ENCODE measurements around the gene ALKBH4. TPM values are rescaled to one million over a fixed set of nuclear protein-coding genes. Genes with fewer than 3 reads are reported as not detected.

The ALKBH4 gene
- total and polyA plus RNA-seq, 3 donors from 2014 or later = 9.3 to 27.7 (median 26.7) TPM

DNA sequence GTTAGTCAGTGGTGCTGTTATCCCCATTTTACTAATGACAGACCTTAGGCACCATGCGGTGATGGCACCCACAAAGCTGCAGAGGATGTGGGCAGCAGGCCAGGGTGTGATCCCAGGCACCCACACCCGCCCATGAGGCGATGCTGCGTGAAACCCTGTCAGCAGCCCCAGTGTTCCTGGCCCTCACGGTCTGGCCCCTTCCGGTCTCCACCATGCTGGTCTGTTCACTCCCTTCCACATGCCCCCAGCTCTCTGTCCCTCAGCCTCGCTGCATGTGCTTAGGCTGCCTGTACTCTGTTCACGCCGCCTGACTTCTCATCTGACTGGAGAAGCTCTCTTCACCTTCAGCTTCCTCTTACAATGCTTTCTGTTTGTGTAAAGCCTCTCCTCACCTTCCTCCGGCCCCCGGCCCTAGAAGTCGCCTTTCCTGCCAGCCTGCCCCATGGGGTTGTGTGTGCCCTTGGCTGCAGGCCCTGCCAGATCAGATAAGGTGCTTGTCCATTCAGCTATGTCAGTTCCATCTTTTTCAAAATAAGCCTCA is 48.9 kb downstream of the ALKBH4 start:
- H3K4me1 ChIP-seq = no peaks in the 10 kb centered on the region
- no peak overlapping the region for H3K4me3 ChIP-seq
- 84 to 85% methylated on average over 12 of the region's 12 CpGs for WGBS, 2 donors
- no peaks in the 10 kb centered on the region for H3K9me3 ChIP-seq
- H3K27me3 ChIP-seq = no peaks in the 10 kb centered on the region
- TF ChIP-seq, protein P1, sequence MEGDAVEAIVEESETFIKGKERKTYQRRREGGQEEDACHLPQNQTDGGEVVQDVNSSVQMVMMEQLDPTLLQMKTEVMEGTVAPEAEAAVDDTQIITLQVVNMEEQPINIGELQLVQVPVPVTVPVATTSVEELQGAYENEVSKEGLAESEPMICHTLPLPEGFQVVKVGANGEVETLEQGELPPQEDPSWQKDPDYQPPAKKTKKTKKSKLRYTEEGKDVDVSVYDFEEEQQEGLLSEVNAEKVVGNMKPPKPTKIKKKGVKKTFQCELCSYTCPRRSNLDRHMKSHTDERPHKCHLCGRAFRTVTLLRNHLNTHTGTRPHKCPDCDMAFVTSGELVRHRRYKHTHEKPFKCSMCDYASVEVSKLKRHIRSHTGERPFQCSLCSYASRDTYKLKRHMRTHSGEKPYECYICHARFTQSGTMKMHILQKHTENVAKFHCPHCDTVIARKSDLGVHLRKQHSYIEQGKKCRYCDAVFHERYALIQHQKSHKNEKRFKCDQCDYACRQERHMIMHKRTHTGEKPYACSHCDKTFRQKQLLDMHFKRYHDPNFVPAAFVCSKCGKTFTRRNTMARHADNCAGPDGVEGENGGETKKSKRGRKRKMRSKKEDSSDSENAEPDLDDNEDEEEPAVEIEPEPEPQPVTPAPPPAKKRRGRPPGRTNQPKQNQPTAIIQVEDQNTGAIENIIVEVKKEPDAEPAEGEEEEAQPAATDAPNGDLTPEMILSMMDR (IDR thresholded peaks at IDR 0.05) = no peak
- no peak for TF ChIP-seq POLR2A (IDR thresholded peaks at IDR 0.05)
- no peak overlapping the region for H3K27ac ChIP-seq
- intact Hi-C loops (cut with DNase I; ENCODE audit: low total_unique reads) = no loop called here
- H3K36me3 ChIP-seq (ENCODE audit: low read depth, missing control alignments) = no peaks in the 10 kb centered on the region
- no peak for DNase-seq

DNA sequence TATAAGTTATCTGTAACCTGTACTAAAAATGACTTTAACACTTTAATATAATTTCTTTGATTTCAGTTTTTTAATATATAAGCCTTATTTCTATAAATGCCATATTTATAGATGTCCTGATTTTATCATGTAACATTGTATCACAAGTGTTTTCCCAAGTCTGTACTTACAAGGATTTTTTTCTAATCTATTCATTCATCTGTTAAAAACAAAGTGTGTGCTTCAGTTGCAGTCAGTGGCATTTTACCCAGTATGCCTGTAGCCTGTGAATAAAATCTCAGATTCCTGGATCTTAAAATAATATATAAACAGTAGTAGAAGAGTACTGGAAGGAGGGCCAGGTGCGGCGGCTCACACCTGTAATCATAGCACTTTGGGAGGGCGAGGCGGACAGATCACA is 51.1 kb downstream of the ALKBH4 start:
- no peaks in the 10 kb centered on the region for H3K9me3 ChIP-seq
- DNase-seq = no peak
- H3K27me3 ChIP-seq = no peaks in the 10 kb centered on the region
- H3K4me1 ChIP-seq = no peaks in the 10 kb centered on the region
- intact Hi-C loops (cut with DNase I; ENCODE audit: low total_unique reads) = no loop called here
- no peaks in the 10 kb centered on the region for H3K36me3 ChIP-seq (ENCODE audit: low read depth, missing control alignments)
- no peak overlapping the region for H3K4me3 ChIP-seq
- 88 to 94% methylated on average over 4 of the region's 4 CpGs for WGBS, 2 donors
- H3K27ac ChIP-seq = no peak overlapping the region
- TF ChIP-seq POLR2A (IDR thresholded peaks at IDR 0.05) = no peak
- TF ChIP-seq, protein P1 (IDR thresholded peaks at IDR 0.05) = no peak

DNA sequence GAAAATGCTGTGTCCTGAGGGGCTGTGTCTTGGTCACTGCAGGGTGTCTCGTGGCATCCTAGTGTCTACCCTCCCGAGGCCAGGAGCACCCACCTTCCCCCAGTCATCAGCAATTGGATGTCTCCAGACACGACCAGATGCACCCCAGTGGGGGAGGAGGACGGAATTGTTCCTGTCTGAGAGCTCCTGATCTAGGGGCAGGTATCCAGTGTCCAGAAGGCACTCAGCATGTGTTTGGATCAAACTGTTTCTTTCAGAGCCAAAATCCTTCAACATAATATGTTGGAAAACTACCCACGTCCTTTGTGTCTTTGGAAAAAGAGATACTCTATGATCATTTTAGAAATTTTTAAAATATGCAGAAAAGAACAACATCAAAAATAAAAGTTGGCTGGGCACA is 51.6 kb downstream of the ALKBH4 start:
- no peak for DNase-seq
- H3K4me3 ChIP-seq = no peak overlapping the region
- no peak overlapping the region for H3K27ac ChIP-seq
- H3K9me3 ChIP-seq = no peaks in the 10 kb centered on the region
- intact Hi-C loops (cut with DNase I; ENCODE audit: low total_unique reads) = no loop called here
- no peaks in the 10 kb centered on the region for H3K36me3 ChIP-seq (ENCODE audit: low read depth, missing control alignments)
- 59 to 62% methylated on average over 5 of the region's 5 CpGs for WGBS, 2 donors
- H3K27me3 ChIP-seq = no peaks in the 10 kb centered on the region
- TF ChIP-seq, protein P1 (IDR thresholded peaks at IDR 0.05) = no peak
- no peak for TF ChIP-seq POLR2A (IDR thresholded peaks at IDR 0.05)
- H3K4me1 ChIP-seq = no peaks in the 10 kb centered on the region

DNA sequence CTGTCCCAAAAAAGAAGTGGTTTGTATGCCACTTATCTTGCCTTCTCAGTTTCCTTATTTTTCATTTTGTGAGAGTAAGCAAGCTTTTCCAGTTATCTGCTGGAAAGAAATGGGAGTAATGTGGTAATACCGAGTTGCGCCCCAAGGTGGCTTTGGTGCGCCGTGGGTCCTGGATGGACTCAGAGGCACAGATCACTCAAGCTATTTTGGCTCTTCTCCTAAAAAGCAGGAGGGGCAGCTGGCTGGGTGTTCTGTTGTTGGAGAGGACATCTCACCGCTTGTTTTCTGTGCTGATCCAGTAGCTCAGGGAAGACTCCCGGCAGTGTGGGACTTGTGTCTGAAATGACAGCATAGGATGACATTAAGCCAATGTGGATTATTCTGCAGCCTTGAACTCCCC is 52.1 kb downstream of the ALKBH4 start:
- intact Hi-C loops (cut with DNase I; ENCODE audit: low total_unique reads) = no loop called here
- 65 to 70% methylated on average over 6 of the region's 6 CpGs for WGBS, 2 donors
- TF ChIP-seq, protein P1 (IDR thresholded peaks at IDR 0.05) = peak in 2 of 3 experiments; percentile 13 to 36
- no peak for TF ChIP-seq POLR2A (IDR thresholded peaks at IDR 0.05)
- no peaks in the 10 kb centered on the region for H3K9me3 ChIP-seq
- peak; percentile 35 for DNase-seq
- no peaks in the 10 kb centered on the region for H3K4me1 ChIP-seq
- H3K36me3 ChIP-seq (ENCODE audit: low read depth, missing control alignments) = no peaks in the 10 kb centered on the region
- H3K4me3 ChIP-seq = no peak overlapping the region
- H3K27me3 ChIP-seq = no peaks in the 10 kb centered on the region
- no peak overlapping the region for H3K27ac ChIP-seq

DNA sequence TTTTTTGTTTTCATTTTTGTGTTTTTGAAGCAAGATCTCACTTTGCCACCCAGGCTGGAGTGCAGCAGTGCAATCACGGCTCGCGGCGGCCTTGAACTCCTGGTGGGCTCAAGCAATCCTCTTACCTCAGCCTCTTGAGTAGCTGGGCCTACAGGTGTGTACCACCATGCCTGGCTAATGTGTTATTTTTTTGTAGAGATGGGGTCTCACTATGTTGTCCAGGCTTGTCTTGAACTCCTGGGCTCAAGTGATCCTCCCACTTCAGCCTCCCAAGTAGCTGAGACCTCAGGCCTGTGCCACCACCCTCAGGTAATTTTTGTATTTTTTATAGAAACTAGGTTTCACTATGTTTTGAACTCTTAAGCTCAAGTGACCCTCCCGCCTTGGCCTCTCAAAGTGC is 53.7 kb downstream of the ALKBH4 start:
- no peaks in the 10 kb centered on the region for H3K9me3 ChIP-seq
- TF ChIP-seq POLR2A (IDR thresholded peaks at IDR 0.05) = no peak
- TF ChIP-seq, protein P1 (IDR thresholded peaks at IDR 0.05) = no peak
- no peaks in the 10 kb centered on the region for H3K27me3 ChIP-seq
- DNase-seq = no peak
- 93 to 100% methylated on average over 5 of the region's 5 CpGs for WGBS, 2 donors
- H3K4me3 ChIP-seq = no peak overlapping the region
- H3K27ac ChIP-seq = no peak overlapping the region
- intact Hi-C loops (cut with DNase I; ENCODE audit: low total_unique reads) = no loop called here
- H3K4me1 ChIP-seq = no peaks in the 10 kb centered on the region
- H3K36me3 ChIP-seq (ENCODE audit: low read depth, missing control alignments) = no peaks in the 10 kb centered on the region
